Endothelial cell of umbilical vein (primary cell): Measurements from ENCODE around the gene TMEM250. TPM values are rescaled to one million over a fixed set of nuclear protein-coding genes. Genes with fewer than 3 reads are reported as not detected.
A peak's percentile ranks its signal among the peaks of the same experiment; 100 is the strongest.

Experiments
- BruUV-seq: library from RNA; stranded (reverse); fragments of 400-500 nt; replicated peaks from 2 replicates; lab custom pipeline; 2021; lab: Mats Ljungman, UMichigan
- CTCF ChIA-PET: fragments of 300-600, 350-600 bp; sonication (Branson Sonifier 250); formaldehyde crosslinking; loops from one replicate; lab custom pipeline; 2021; ENCODE audit warnings: antibody characterized with exemption, inconsistent platforms; lab: Charles Lee
- POLR2A ChIA-PET: fragments of 300-600, 350-600 bp; sonication (Branson Sonifier 250); formaldehyde crosslinking; loops from one replicate; lab custom pipeline; 2021; ENCODE audit warnings: antibody characterized with exemption, inconsistent platforms; lab: Charles Lee
- DNase-seq: peaks from one replicate; pipeline ENCODE4 v3.0.0-alpha.2; 2011; ENCODE audit warnings: low read depth, low spot score
- FAIRE-seq: peaks from 2 replicates; lab custom pipeline; 2011; peaks lifted over from hg19 to GRCh38; lab: Jason Lieb, UNC
- H2AFZ ChIP-seq: 2 replicates; pipeline ENCODE4 v1.6.0; 2012; ENCODE audit warnings: low read depth, low read length, control low read depth, inconsistent platforms
- H3K27ac ChIP-seq: 2 replicates; pipeline ENCODE4 v1.5.1; 2011; ENCODE audit warnings: low read depth, mild to moderate bottlenecking, control low read depth, low read length, moderate library complexity; ENCODE audit not compliant: insufficient read depth
- H3K27me3 ChIP-seq, 2 experiments: 2 replicates each; pipeline versions ENCODE4 v1.6.0 to v1.6.1; 2011; ENCODE audit warnings: low read length in 2 of 2, mixed read lengths in 1 of 2; ENCODE audit not compliant: control insufficient read depth in 2 of 2, insufficient read depth in 2 of 2
- H3K36me3 ChIP-seq, 2 experiments: 2 replicates in 1 of 2; 3 replicates in 1 of 2; pipeline ENCODE4 v1.5.1; 2011; ENCODE audit warnings: low read length in 2 of 2, mild to moderate bottlenecking in 1 of 2, moderate library complexity in 1 of 2; ENCODE audit not compliant: control insufficient read depth in 2 of 2, insufficient read depth in 2 of 2; ENCODE audit errors: extremely low read depth in 1 of 2
- H3K4me1 ChIP-seq: 3 replicates; pipeline ENCODE4 v1.5.1; 2011; ENCODE audit warnings: mild to moderate bottlenecking, low read length; ENCODE audit not compliant: control insufficient read depth, insufficient read depth; ENCODE audit errors: extremely low read depth
- H3K4me2 ChIP-seq: 2 replicates; pipeline ENCODE4 v1.6.1; 2011; ENCODE audit warnings: low read length, control low read depth, mixed read lengths; ENCODE audit not compliant: insufficient read depth
- H3K4me3 ChIP-seq, 3 experiments: fragments of 200-600 bp in 1 of 3; sonication (generic), shearing (Covaris generic) in 1 of 3; replicated peaks in 1 of 3; 2 replicates each; pipeline ENCODE4 v1.5.1; 2011 to 2016; ENCODE audit warnings: control low read depth in 3 of 3, low read length in 3 of 3, mild to moderate bottlenecking in 2 of 3, inconsistent platforms in 1 of 3, low read depth in 1 of 3, moderate library complexity in 1 of 3; ENCODE audit not compliant: insufficient read depth in 1 of 3
- H3K79me2 ChIP-seq: 2 replicates; pipeline ENCODE4 v1.6.0; 2012; ENCODE audit warnings: low read length, inconsistent platforms; ENCODE audit not compliant: control insufficient read depth, insufficient read depth
- H3K9ac ChIP-seq: replicated peaks from 2 replicates; pipeline ENCODE3; 2011; ENCODE audit warnings: low read length, control low read depth; ENCODE audit not compliant: insufficient read depth; ENCODE audit errors: extremely low read depth
- H3K9me1 ChIP-seq: replicated peaks from 3 replicates; pipeline ENCODE4 v1.6.0; 2011; ENCODE audit warnings: mild to moderate bottlenecking, low read length; ENCODE audit not compliant: control insufficient read depth, insufficient read depth; ENCODE audit errors: extremely low read depth
- H3K9me3 ChIP-seq: replicated peaks from 2 replicates; pipeline ENCODE4 v1.5.1; 2012; ENCODE audit warnings: low read length, inconsistent platforms; ENCODE audit not compliant: control insufficient read depth, insufficient read depth
- H4K20me1 ChIP-seq: replicated peaks from 2 replicates; pipeline ENCODE3; 2011; ENCODE audit warnings: mild to moderate bottlenecking, low read length; ENCODE audit not compliant: control insufficient read depth, insufficient read depth; ENCODE audit errors: extremely low read depth
- EZH2 ChIP-seq: IDR thresholded peaks from 2 replicates; pipeline ENCODE4 v1.6.1; 2012; ENCODE audit warnings: borderline replicate concordance, low read depth, mild to moderate bottlenecking, moderate library complexity, low read length, inconsistent platforms; ENCODE audit not compliant: severe bottlenecking
- FOS ChIP-seq: IDR thresholded peaks from 2 replicates; pipeline ENCODE4 v1.6.1; 2011; ENCODE audit warnings: mild to moderate bottlenecking, low read length, moderate library complexity, borderline replicate concordance; ENCODE audit not compliant: insufficient read depth
- GATA2 ChIP-seq: IDR thresholded peaks from 2 replicates; pipeline ENCODE4 v1.7.0; 2011; ENCODE audit warnings: low read depth, mild to moderate bottlenecking, moderate library complexity, mixed read lengths, low read length; ENCODE audit not compliant: insufficient read length, insufficient read depth
- MYC ChIP-seq: IDR thresholded peaks from one replicate; pipeline ENCODE4 v1.6.1; 2011; ENCODE audit warnings: mild to moderate bottlenecking, low read depth, low read length
- POLR2A ChIP-seq: IDR thresholded peaks from 2 replicates; pipeline ENCODE4 v1.6.1; 2012; ENCODE audit warnings: low read depth, mild to moderate bottlenecking, control low read depth, low read length
- dilution Hi-C: fragments of 300-500 bp; cut with MboI; formaldehyde crosslinking; loops from one replicate; pipeline ENCODE4 v1.15.0; 2019; ENCODE audit warnings: low sequenced_read_pairs; ENCODE audit not compliant: extremely low pct_ligation_motif_present
- intact Hi-C: fragments of 100-400 bp; cut with micrococcal nuclease; formaldehyde crosslinking; loops from one replicate; pipeline ENCODE4 v1.10.0; 2022
- polyA plus RNA-seq, 4 experiments: library from polyadenylated mRNA; depleted of rRNA in 3 of 4; stranded (reverse) in 3 of 4; unstranded in 1 of 4; fragments of >200 nt; gene quantifications; 2 replicates each; pipeline versions ENCODE4 v1.2.1 to v1.2.3, GENCODE V29; 2011 to 2012; ENCODE audit warnings: missing spikeins in 1 of 4
- total RNA-seq: library from RNA; stranded (reverse); gene quantifications from 2 replicates; pipeline ENCODE4 v1.2.3, GENCODE V29; 2021
- TF ChIP-seq, protein P1 (sequence below), 2 donors: IDR thresholded peaks; 1 replicate in 1 of 2; 2 replicates in 1 of 2; pipeline ENCODE4 v1.5.1; 2011; ENCODE audit warnings: low read length in 2 of 2, mild to moderate bottlenecking in 2 of 2, moderate library complexity in 2 of 2, control low read depth in 1 of 2, inconsistent platforms in 1 of 2, low read depth in 1 of 2; ENCODE audit not compliant: insufficient read depth in 1 of 2; ENCODE audit errors: extremely low read depth in 1 of 2

Gene TMEM250
- total and polyA plus RNA-seq, 2 donors (not counting 3 experiments of a cell fraction or from before 2014, with no cell fraction given), result 24.9 to 49.9 TPM

DNA sequence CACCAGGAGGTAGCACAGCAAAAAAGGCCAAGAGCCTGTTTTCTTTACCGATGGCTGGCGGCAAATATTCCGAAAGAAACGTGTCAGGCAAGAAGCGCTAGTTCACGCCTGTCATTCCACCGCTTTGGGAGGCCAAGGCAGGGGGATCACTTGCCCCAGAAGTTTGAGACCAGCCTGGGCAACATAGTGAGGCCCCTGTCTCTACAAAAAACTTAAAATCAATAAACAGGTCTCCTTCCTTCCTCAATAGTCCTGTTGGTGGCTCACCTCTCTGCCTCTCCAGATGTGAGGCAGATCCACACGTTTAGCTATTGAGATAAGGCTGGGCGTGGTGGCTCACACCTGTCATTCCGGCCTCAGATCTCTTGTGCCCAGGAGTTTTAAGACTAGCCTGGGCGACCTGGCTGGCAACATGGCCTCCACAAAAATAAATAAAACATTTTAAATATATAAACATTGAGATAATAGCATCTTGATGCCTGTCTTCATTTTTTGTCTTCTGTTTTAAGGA, 1.3 kb upstream of the TMEM250 start:
- Histone ChIP-seq H3K36me3 (peaks cover 0 to 11% of the 10 kb centered on the region in 2 experiments), H3K9me1 (no peaks in the 10 kb centered on the region), H3K4me1 (peaks cover 12% of the 10 kb centered on the region), H3K9me3 (no peaks in the 10 kb centered on the region), H3K4me3 (peak overlapping the region; percentile 38 to 70 (median 44)), H2AFZ (no peak overlapping the region), H3K9ac (peak overlapping the region; percentile 56), H3K4me2 (peak overlapping the region; percentile 37), H3K27me3 (no peaks in the 10 kb centered on the region), H3K27ac (peak overlapping the region; percentile 13), H3K79me2 (peaks cover 16% of the 10 kb centered on the region), H4K20me1 (no peaks in the 10 kb centered on the region)
- POLR2A ChIA-PET, result no interaction called here
- dilution Hi-C loops, result no loop called here
- no peak for DNase-seq
- intact Hi-C loops, result loop anchor here (1.0 to 5.0 kb wide), 3 partner anchors 113 to 213 kb away; partner anchors contain the start of gene CAMSAP1
- no peak for TF ChIP-seq GATA2
- TF ChIP-seq, protein P1, sequence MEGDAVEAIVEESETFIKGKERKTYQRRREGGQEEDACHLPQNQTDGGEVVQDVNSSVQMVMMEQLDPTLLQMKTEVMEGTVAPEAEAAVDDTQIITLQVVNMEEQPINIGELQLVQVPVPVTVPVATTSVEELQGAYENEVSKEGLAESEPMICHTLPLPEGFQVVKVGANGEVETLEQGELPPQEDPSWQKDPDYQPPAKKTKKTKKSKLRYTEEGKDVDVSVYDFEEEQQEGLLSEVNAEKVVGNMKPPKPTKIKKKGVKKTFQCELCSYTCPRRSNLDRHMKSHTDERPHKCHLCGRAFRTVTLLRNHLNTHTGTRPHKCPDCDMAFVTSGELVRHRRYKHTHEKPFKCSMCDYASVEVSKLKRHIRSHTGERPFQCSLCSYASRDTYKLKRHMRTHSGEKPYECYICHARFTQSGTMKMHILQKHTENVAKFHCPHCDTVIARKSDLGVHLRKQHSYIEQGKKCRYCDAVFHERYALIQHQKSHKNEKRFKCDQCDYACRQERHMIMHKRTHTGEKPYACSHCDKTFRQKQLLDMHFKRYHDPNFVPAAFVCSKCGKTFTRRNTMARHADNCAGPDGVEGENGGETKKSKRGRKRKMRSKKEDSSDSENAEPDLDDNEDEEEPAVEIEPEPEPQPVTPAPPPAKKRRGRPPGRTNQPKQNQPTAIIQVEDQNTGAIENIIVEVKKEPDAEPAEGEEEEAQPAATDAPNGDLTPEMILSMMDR (IDR thresholded peaks at IDR 0.05; ENCODE audit: extremely low read depth in 1 of 2, insufficient read depth in 1 of 2, low read depth in 1 of 2, low read length in 2 of 2), result no peak
- no peak for TF ChIP-seq MYC
- no peak for TF ChIP-seq FOS
- TF ChIP-seq EZH2, result no peak
- TF ChIP-seq POLR2A, result no peak
- no TSS peak for BruUV-seq
- CTCF ChIA-PET, result interaction anchor here (0.5 to 7.2 kb wide), 4 partner anchors 23 to 159 kb away, joined by 3 to 211 read pairs (median 76); partner anchors contain the start of gene UBAC1
- peak; percentile 40 for FAIRE-seq
